Endothelial cell of umbilical vein (primary cell): ENCODE results near the gene ASB2. TPM values are rescaled to one million over a fixed set of nuclear protein-coding genes. Genes with fewer than 3 reads are reported as not detected.

ENCODE experiments used
- BruUV-seq: library from RNA; stranded (reverse); fragments of 400-500 nt; replicated peaks from 2 replicates; lab custom pipeline; 2021; lab: Mats Ljungman, UMichigan
- CTCF ChIA-PET: fragments of 300-600, 350-600 bp; sonication (Branson Sonifier 250); formaldehyde crosslinking; loops from one replicate; lab custom pipeline; 2021; ENCODE audit warnings: antibody characterized with exemption, inconsistent platforms; lab: Charles Lee
- POLR2A ChIA-PET: fragments of 300-600, 350-600 bp; sonication (Branson Sonifier 250); formaldehyde crosslinking; loops from one replicate; lab custom pipeline; 2021; ENCODE audit warnings: antibody characterized with exemption, inconsistent platforms; lab: Charles Lee
- DNase-seq: peaks from one replicate; pipeline ENCODE4 v3.0.0-alpha.2; 2011; ENCODE audit warnings: low read depth, low spot score
- FAIRE-seq: peaks from 2 replicates; lab custom pipeline; 2011; peaks lifted over from hg19 to GRCh38; lab: Jason Lieb, UNC
- H2AFZ ChIP-seq: 2 replicates; pipeline ENCODE4 v1.6.0; 2012; ENCODE audit warnings: low read depth, low read length, control low read depth, inconsistent platforms
- H3K27ac ChIP-seq: 2 replicates; pipeline ENCODE4 v1.5.1; 2011; ENCODE audit warnings: low read depth, mild to moderate bottlenecking, control low read depth, low read length, moderate library complexity; ENCODE audit not compliant: insufficient read depth
- H3K27me3 ChIP-seq, 2 experiments: 2 replicates each; pipeline versions ENCODE4 v1.6.0 to v1.6.1; 2011; ENCODE audit warnings: low read length in 2 of 2, mixed read lengths in 1 of 2; ENCODE audit not compliant: control insufficient read depth in 2 of 2, insufficient read depth in 2 of 2
- H3K36me3 ChIP-seq, 2 experiments: 2 replicates in 1 of 2; 3 replicates in 1 of 2; pipeline ENCODE4 v1.5.1; 2011; ENCODE audit warnings: low read length in 2 of 2, mild to moderate bottlenecking in 1 of 2, moderate library complexity in 1 of 2; ENCODE audit not compliant: control insufficient read depth in 2 of 2, insufficient read depth in 2 of 2; ENCODE audit errors: extremely low read depth in 1 of 2
- H3K4me1 ChIP-seq: 3 replicates; pipeline ENCODE4 v1.5.1; 2011; ENCODE audit warnings: mild to moderate bottlenecking, low read length; ENCODE audit not compliant: control insufficient read depth, insufficient read depth; ENCODE audit errors: extremely low read depth
- H3K4me2 ChIP-seq: 2 replicates; pipeline ENCODE4 v1.6.1; 2011; ENCODE audit warnings: low read length, control low read depth, mixed read lengths; ENCODE audit not compliant: insufficient read depth
- H3K4me3 ChIP-seq, 3 experiments: fragments of 200-600 bp in 1 of 3; sonication (generic), shearing (Covaris generic) in 1 of 3; replicated peaks in 1 of 3; 2 replicates each; pipeline ENCODE4 v1.5.1; 2011 to 2016; ENCODE audit warnings: control low read depth in 3 of 3, low read length in 3 of 3, mild to moderate bottlenecking in 2 of 3, inconsistent platforms in 1 of 3, low read depth in 1 of 3, moderate library complexity in 1 of 3; ENCODE audit not compliant: insufficient read depth in 1 of 3
- H3K79me2 ChIP-seq: 2 replicates; pipeline ENCODE4 v1.6.0; 2012; ENCODE audit warnings: low read length, inconsistent platforms; ENCODE audit not compliant: control insufficient read depth, insufficient read depth
- H3K9ac ChIP-seq: replicated peaks from 2 replicates; pipeline ENCODE3; 2011; ENCODE audit warnings: low read length, control low read depth; ENCODE audit not compliant: insufficient read depth; ENCODE audit errors: extremely low read depth
- H3K9me1 ChIP-seq: replicated peaks from 3 replicates; pipeline ENCODE4 v1.6.0; 2011; ENCODE audit warnings: mild to moderate bottlenecking, low read length; ENCODE audit not compliant: control insufficient read depth, insufficient read depth; ENCODE audit errors: extremely low read depth
- H3K9me3 ChIP-seq: replicated peaks from 2 replicates; pipeline ENCODE4 v1.5.1; 2012; ENCODE audit warnings: low read length, inconsistent platforms; ENCODE audit not compliant: control insufficient read depth, insufficient read depth
- H4K20me1 ChIP-seq: replicated peaks from 2 replicates; pipeline ENCODE3; 2011; ENCODE audit warnings: mild to moderate bottlenecking, low read length; ENCODE audit not compliant: control insufficient read depth, insufficient read depth; ENCODE audit errors: extremely low read depth
- CTCF ChIP-seq, 2 donors: IDR thresholded peaks; 1 replicate in 1 of 2; 2 replicates in 1 of 2; pipeline ENCODE4 v1.5.1; 2011; ENCODE audit warnings: low read length in 2 of 2, mild to moderate bottlenecking in 2 of 2, moderate library complexity in 2 of 2, control low read depth in 1 of 2, inconsistent platforms in 1 of 2, low read depth in 1 of 2; ENCODE audit not compliant: insufficient read depth in 1 of 2; ENCODE audit errors: extremely low read depth in 1 of 2
- EZH2 ChIP-seq: IDR thresholded peaks from 2 replicates; pipeline ENCODE4 v1.6.1; 2012; ENCODE audit warnings: borderline replicate concordance, low read depth, mild to moderate bottlenecking, moderate library complexity, low read length, inconsistent platforms; ENCODE audit not compliant: severe bottlenecking
- FOS ChIP-seq: IDR thresholded peaks from 2 replicates; pipeline ENCODE4 v1.6.1; 2011; ENCODE audit warnings: mild to moderate bottlenecking, low read length, moderate library complexity, borderline replicate concordance; ENCODE audit not compliant: insufficient read depth
- GATA2 ChIP-seq: IDR thresholded peaks from 2 replicates; pipeline ENCODE4 v1.7.0; 2011; ENCODE audit warnings: low read depth, mild to moderate bottlenecking, moderate library complexity, mixed read lengths, low read length; ENCODE audit not compliant: insufficient read length, insufficient read depth
- JUN ChIP-seq: IDR thresholded peaks from 2 replicates; pipeline ENCODE4 v1.6.1; 2011; ENCODE audit warnings: borderline replicate concordance, low read depth; ENCODE audit not compliant: insufficient read length, insufficient read depth
- MAX ChIP-seq: IDR thresholded peaks from 2 replicates; pipeline ENCODE4 v1.6.1; 2011; ENCODE audit not compliant: insufficient read depth, insufficient read length
- MYC ChIP-seq: IDR thresholded peaks from one replicate; pipeline ENCODE4 v1.6.1; 2011; ENCODE audit warnings: mild to moderate bottlenecking, low read depth, low read length
- POLR2A ChIP-seq: IDR thresholded peaks from 2 replicates; pipeline ENCODE4 v1.6.1; 2012; ENCODE audit warnings: low read depth, mild to moderate bottlenecking, control low read depth, low read length
- POLR2AphosphoS5 ChIP-seq: IDR thresholded peaks from 2 replicates; pipeline ENCODE4 v1.6.1; 2012; ENCODE audit warnings: low read depth, mild to moderate bottlenecking, control low read depth, low read length, moderate library complexity; ENCODE audit not compliant: insufficient read depth
- dilution Hi-C: fragments of 300-500 bp; cut with MboI; formaldehyde crosslinking; loops from one replicate; pipeline ENCODE4 v1.15.0; 2019; ENCODE audit warnings: low sequenced_read_pairs; ENCODE audit not compliant: extremely low pct_ligation_motif_present
- intact Hi-C: fragments of 100-400 bp; cut with micrococcal nuclease; formaldehyde crosslinking; loops from one replicate; pipeline ENCODE4 v1.10.0; 2022
- polyA plus RNA-seq, 4 experiments: library from polyadenylated mRNA; depleted of rRNA in 3 of 4; stranded (reverse) in 3 of 4; unstranded in 1 of 4; fragments of >200 nt; gene quantifications; 2 replicates each; pipeline versions ENCODE4 v1.2.1 to v1.2.3, GENCODE V29; 2011 to 2012; ENCODE audit warnings: missing spikeins in 1 of 4
- total RNA-seq: library from RNA; stranded (reverse); gene quantifications from 2 replicates; pipeline ENCODE4 v1.2.3, GENCODE V29; 2021

The ASB2 gene
- total and polyA plus RNA-seq, 2 donors (not counting 3 experiments of a cell fraction or from before 2014, with no cell fraction given) = not detected

GRCh38 chr14:93954516-93954830 lies 21.9 kb downstream of the ASB2 start:
- no peaks in the 10 kb centered on the region for H3K79me2 ChIP-seq
- DNase-seq = no peak
- no peak overlapping the region for H3K9ac ChIP-seq
- TF ChIP-seq JUN = no peak
- TF ChIP-seq MAX = no peak
- TF ChIP-seq GATA2 = no peak
- no peak for TF ChIP-seq MYC
- TF ChIP-seq POLR2AphosphoS5 = no peak
- no peak for TF ChIP-seq POLR2A
- TF ChIP-seq CTCF (IDR thresholded peaks at IDR 0.05; ENCODE audit: extremely low read depth in 1 of 2, insufficient read depth in 1 of 2, low read depth in 1 of 2, low read length in 2 of 2) = no peak
- TF ChIP-seq FOS = no peak
- TF ChIP-seq EZH2 = no peak
- no peaks in the 10 kb centered on the region for H3K9me3 ChIP-seq
- no peak overlapping the region for H3K4me2 ChIP-seq
- no peak overlapping the region for H3K4me3 ChIP-seq
- no peak overlapping the region for H2AFZ ChIP-seq
- no TSS peak for BruUV-seq
- H3K9me1 ChIP-seq = no peaks in the 10 kb centered on the region
- intact Hi-C loops (no loop called here), dilution Hi-C loops (no loop called here)
- no peaks in the 10 kb centered on the region for H3K27me3 ChIP-seq
- H3K36me3 ChIP-seq = no peaks in the 10 kb centered on the region
- CTCF ChIA-PET = interaction anchor here (7.1 kb wide), 1 partner anchor 14 kb away, joined by 60 read pairs; no protein-coding TSS in a partner anchor
- H3K4me1 ChIP-seq = no peaks in the 10 kb centered on the region
- no peak for FAIRE-seq
- H3K27ac ChIP-seq = no peak overlapping the region
- no peaks in the 10 kb centered on the region for H4K20me1 ChIP-seq
- POLR2A ChIA-PET = no interaction called here
